ENCODE results near the gene TTLL1. TPM values are rescaled to one million over a fixed set of nuclear protein-coding genes. Genes with fewer than 3 reads are reported as not detected.

Gene TTLL1
- total RNA-seq, 1 experiment from 2014 or later = 4.6 TPM

DNA sequence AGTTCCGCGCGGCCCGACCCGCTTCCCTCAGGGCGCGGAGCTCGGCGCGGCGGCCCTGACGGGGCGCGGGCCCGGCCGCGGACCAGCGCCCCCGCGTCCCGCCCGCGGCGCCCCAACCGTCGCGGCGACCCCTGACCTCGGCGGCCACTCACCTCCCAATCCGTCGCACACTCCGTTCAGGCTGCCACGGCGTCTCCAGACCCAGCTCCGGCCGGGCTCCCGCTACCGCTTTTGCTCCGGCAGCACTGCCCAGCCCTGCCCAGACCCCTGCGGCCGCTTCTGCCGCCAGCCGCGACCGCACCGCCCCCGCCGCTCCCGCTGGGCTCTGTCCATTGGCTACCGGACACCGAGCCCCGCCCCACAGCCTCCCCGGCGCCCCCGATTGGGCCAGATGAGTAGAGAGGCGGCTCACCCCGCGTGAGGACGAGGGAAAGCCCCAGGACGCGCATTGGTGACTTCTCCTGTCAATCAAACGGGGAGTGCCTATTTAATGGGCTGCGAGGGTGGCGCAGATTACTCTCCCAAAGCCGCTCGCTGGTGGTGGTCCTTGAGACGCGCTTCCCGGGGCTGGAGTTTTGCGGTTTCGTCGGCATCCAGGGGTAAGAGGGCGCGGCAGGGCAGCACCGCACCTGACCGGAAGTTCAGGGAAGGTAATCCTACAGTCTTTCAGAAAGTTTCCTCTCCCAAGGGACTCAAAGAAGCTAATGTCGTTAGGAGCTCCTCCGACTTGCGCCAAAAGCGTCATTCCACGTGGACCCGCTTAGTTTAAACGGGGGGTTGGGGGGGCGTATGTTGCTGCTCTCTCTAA, 74.1 kb downstream of the TTLL1 start, which contains the start of gene PACSIN2:
PACSIN2 (minus strand) TSS at position 281 of the 808 bp plus-strand sequence. CDS start 103,069 bp downstream, outside the sequence.
- ChIA-PET CTCF (no interaction called here), POLR2A (interaction anchor here (0.6 kb wide), 4 partner anchors 11 to 155 kb away, joined by 3 to 10 read pairs (median 4); no protein-coding TSS in a partner anchor)
- TF ChIP-seq POLR2AphosphoS5 (IDR thresholded peaks at IDR 0.05; ENCODE audit: low read depth, low read length) (peak; percentile 94), SIN3A (IDR thresholded peaks at IDR 0.05; ENCODE audit: borderline replicate concordance, insufficient read depth, low read depth, low read length) (no peak; the same call in 1 of the 2 replicates), TCF7L2 (IDR thresholded peaks at IDR 0.05; ENCODE audit: low read depth, low read length) (no peak)
- TF ChIP-seq, protein P1, sequence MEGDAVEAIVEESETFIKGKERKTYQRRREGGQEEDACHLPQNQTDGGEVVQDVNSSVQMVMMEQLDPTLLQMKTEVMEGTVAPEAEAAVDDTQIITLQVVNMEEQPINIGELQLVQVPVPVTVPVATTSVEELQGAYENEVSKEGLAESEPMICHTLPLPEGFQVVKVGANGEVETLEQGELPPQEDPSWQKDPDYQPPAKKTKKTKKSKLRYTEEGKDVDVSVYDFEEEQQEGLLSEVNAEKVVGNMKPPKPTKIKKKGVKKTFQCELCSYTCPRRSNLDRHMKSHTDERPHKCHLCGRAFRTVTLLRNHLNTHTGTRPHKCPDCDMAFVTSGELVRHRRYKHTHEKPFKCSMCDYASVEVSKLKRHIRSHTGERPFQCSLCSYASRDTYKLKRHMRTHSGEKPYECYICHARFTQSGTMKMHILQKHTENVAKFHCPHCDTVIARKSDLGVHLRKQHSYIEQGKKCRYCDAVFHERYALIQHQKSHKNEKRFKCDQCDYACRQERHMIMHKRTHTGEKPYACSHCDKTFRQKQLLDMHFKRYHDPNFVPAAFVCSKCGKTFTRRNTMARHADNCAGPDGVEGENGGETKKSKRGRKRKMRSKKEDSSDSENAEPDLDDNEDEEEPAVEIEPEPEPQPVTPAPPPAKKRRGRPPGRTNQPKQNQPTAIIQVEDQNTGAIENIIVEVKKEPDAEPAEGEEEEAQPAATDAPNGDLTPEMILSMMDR (IDR thresholded peaks at IDR 0.05) = no peak
- TF ChIP-seq, protein P2, sequence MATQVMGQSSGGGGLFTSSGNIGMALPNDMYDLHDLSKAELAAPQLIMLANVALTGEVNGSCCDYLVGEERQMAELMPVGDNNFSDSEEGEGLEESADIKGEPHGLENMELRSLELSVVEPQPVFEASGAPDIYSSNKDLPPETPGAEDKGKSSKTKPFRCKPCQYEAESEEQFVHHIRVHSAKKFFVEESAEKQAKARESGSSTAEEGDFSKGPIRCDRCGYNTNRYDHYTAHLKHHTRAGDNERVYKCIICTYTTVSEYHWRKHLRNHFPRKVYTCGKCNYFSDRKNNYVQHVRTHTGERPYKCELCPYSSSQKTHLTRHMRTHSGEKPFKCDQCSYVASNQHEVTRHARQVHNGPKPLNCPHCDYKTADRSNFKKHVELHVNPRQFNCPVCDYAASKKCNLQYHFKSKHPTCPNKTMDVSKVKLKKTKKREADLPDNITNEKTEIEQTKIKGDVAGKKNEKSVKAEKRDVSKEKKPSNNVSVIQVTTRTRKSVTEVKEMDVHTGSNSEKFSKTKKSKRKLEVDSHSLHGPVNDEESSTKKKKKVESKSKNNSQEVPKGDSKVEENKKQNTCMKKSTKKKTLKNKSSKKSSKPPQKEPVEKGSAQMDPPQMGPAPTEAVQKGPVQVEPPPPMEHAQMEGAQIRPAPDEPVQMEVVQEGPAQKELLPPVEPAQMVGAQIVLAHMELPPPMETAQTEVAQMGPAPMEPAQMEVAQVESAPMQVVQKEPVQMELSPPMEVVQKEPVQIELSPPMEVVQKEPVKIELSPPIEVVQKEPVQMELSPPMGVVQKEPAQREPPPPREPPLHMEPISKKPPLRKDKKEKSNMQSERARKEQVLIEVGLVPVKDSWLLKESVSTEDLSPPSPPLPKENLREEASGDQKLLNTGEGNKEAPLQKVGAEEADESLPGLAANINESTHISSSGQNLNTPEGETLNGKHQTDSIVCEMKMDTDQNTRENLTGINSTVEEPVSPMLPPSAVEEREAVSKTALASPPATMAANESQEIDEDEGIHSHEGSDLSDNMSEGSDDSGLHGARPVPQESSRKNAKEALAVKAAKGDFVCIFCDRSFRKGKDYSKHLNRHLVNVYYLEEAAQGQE (IDR thresholded peaks at IDR 0.05; ENCODE audit: insufficient read depth in 1 of 2, low read depth in 2 of 2, low read length in 1 of 2) = peak in 1 of 2 experiments; percentile 34; a peak in 1 of 4 replicates
- Histone ChIP-seq H3K36me3 (ENCODE audit: control insufficient read depth, insufficient read depth, low read length) (no peaks in the 10 kb centered on the region), H3K27ac (ENCODE audit: low read length) (peak within 1 kb of the TSS; percentile 85), H3K27me3 (ENCODE audit: control insufficient read depth, insufficient read depth, low read length) (no peaks in the 10 kb centered on the region), H3K4me3 (ENCODE audit: low read depth in 2 of 2, low read length in 2 of 2) (peak within 1 kb of the TSS; percentile 59 to 76), H3K4me1 (ENCODE audit: control insufficient read depth, insufficient read depth, low read length) (peaks cover 21% of the 10 kb centered on the region), H3K9me3 (ENCODE audit: control insufficient read depth, insufficient read depth, low read depth, low read length) (no peaks in the 10 kb centered on the region)
- DNase-seq (ENCODE audit: low read depth, low spot score) (peak; percentile 59), ATAC-seq (peak; percentile 98)
- in situ Hi-C loops (cut with HindIII; ENCODE audit: low pct_unique_long_range_greater_than_20kb, low sequenced_read_pairs) (no loop called here), intact Hi-C loops (cut with micrococcal nuclease; ENCODE audit: unreplicated experiment) (no loop called here)
- BruUV-seq (replicated peaks) = no TSS peak

DNA sequence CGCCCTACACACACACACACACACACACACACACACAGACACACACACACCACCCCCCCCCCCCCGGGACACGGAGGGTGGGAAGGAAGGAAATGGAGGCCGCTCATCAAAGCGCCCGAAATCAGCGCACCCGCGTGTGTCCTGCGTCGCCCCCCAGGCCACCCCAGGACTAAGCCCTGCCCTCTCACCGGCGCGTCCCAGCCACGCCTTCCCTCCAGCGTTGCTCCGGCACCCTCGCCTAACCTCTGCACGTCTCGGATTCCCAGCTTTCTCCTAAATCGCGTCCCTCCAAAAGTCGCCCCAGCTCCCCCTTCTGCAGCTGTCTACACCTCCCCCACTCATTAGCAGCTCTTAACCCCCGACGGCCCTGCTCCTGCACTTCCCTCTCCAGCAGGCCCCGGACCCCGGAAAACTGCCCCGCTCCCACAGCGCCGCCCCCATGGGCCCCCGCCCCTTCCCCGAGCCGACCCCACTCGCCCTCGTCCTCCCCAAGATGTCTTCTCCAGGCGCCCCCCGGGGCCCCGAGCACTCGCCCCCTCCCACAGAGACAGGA, 74.8 kb downstream of the TTLL1 start:
- H3K4me1 ChIP-seq (ENCODE audit: control insufficient read depth, insufficient read depth, low read length) = peaks cover 22% of the 10 kb centered on the region
- no peaks in the 10 kb centered on the region for H3K9me3 ChIP-seq (ENCODE audit: control insufficient read depth, insufficient read depth, low read depth, low read length)
- ATAC-seq (peak; percentile 59), DNase-seq (ENCODE audit: low read depth, low spot score) (no peak)
- peak overlapping the region; percentile 59 to 73 for H3K4me3 ChIP-seq (ENCODE audit: low read depth in 2 of 2, low read length in 2 of 2)
- intact Hi-C loops (cut with micrococcal nuclease; ENCODE audit: unreplicated experiment) (no loop called here), in situ Hi-C loops (cut with HindIII; ENCODE audit: low pct_unique_long_range_greater_than_20kb, low sequenced_read_pairs) (no loop called here)
- H3K36me3 ChIP-seq (ENCODE audit: control insufficient read depth, insufficient read depth, low read length) = no peaks in the 10 kb centered on the region
- BruUV-seq (replicated peaks) = no TSS peak
- ChIA-PET POLR2A (no interaction called here), CTCF (no interaction called here)
- TF ChIP-seq SIN3A (IDR thresholded peaks at IDR 0.05; ENCODE audit: borderline replicate concordance, insufficient read depth, low read depth, low read length) = 0 out of 2 replicates have a peak, but pooled peaks have one; percentile 31
- TF ChIP-seq, protein P1 (IDR thresholded peaks at IDR 0.05) = no peak
- peak overlapping the region; percentile 23; the same call in 1 of the 2 replicates for H3K27ac ChIP-seq (ENCODE audit: low read length)
- H3K27me3 ChIP-seq (ENCODE audit: control insufficient read depth, insufficient read depth, low read length) = no peaks in the 10 kb centered on the region

Measured in Panc1 (cell line).